Mesenchymal stem cell (in vitro differentiated cells and primary cell): ENCODE data around the gene PARP4.
"Not testable (repeated sequence)": the region's sequence is repeated elsewhere in the genome, so short reads cannot be mapped to it uniquely, and the experiment has no call there.

Experiments
- DNase-seq: peaks from one replicate; pipeline ENCODE4 v3.0.0-alpha.2; 2013
- H2AFZ ChIP-seq: one replicate; pipeline ENCODE4 v1.6.1; 2013; ENCODE audit warnings: low read depth, mild to moderate bottlenecking, control low read depth, inconsistent platforms, low read length, moderate library complexity
- H2AK5ac ChIP-seq: 2 replicates; pipeline ENCODE4 v1.6.1; 2013; ENCODE audit warnings: low read length, moderate library complexity, mild to moderate bottlenecking, inconsistent platforms; ENCODE audit not compliant: severe bottlenecking
- H2BK120ac ChIP-seq: one replicate; pipeline ENCODE4 v1.6.1; 2013; ENCODE audit warnings: low read depth, mild to moderate bottlenecking, inconsistent platforms, low read length, moderate library complexity
- H2BK12ac ChIP-seq, 2 experiments: one replicate each; pipeline ENCODE4 v1.6.1; 2013; ENCODE audit warnings: inconsistent platforms in 2 of 2, low read length in 2 of 2, mild to moderate bottlenecking in 2 of 2, moderate library complexity in 2 of 2, control low read depth in 1 of 2
- H2BK15ac ChIP-seq: one replicate; pipeline ENCODE4 v1.6.1; 2013; ENCODE audit warnings: mild to moderate bottlenecking, low read depth, inconsistent platforms; ENCODE audit not compliant: poor library complexity, severe bottlenecking
- H2BK5ac ChIP-seq: 2 replicates; pipeline ENCODE4 v1.6.1; 2013; ENCODE audit warnings: low read depth, mild to moderate bottlenecking, low read length, control low read depth, inconsistent platforms; ENCODE audit not compliant: poor library complexity, severe bottlenecking
- H3K14ac ChIP-seq, 2 experiments: one replicate each; pipeline ENCODE4 v1.6.1; 2013; ENCODE audit warnings: inconsistent platforms in 2 of 2, low read length in 2 of 2, control low read depth in 1 of 2, mild to moderate bottlenecking in 1 of 2, moderate library complexity in 1 of 2
- H3K18ac ChIP-seq, 2 experiments: one replicate each; pipeline ENCODE4 v1.6.1; 2013; ENCODE audit warnings: inconsistent platforms in 2 of 2, low read length in 2 of 2, control low read depth in 1 of 2, low read depth in 1 of 2, mild to moderate bottlenecking in 1 of 2
- H3K23ac ChIP-seq, 2 experiments: one replicate each; pipeline ENCODE4 v1.6.1; 2013; ENCODE audit warnings: inconsistent platforms in 2 of 2, low read length in 2 of 2, mild to moderate bottlenecking in 2 of 2, moderate library complexity in 2 of 2, control low read depth in 1 of 2
- H3K27ac ChIP-seq: 2 replicates; pipeline ENCODE4 v1.5.1; 2013; ENCODE audit warnings: mild to moderate bottlenecking, moderate library complexity, low read length, control low read depth, inconsistent platforms; ENCODE audit not compliant: poor library complexity, severe bottlenecking
- H3K27me3 ChIP-seq, 2 experiments: 2 replicates each; pipeline versions ENCODE4 v1.6.1 to v1.7.0; 2013; ENCODE audit warnings: low read length in 2 of 2, mild to moderate bottlenecking in 2 of 2, moderate library complexity in 2 of 2, control low read depth in 1 of 2, inconsistent platforms in 1 of 2; ENCODE audit not compliant: control insufficient read depth in 1 of 2, insufficient read depth in 1 of 2
- H3K36me3 ChIP-seq, 2 experiments: 2 replicates each; pipeline versions ENCODE4 v1.6.1 to v1.7.0; 2013; ENCODE audit warnings: low read length in 2 of 2, control low read depth in 1 of 2, inconsistent platforms in 1 of 2, low read depth in 1 of 2, mild to moderate bottlenecking in 1 of 2; ENCODE audit not compliant: insufficient read depth in 2 of 2, control insufficient read depth in 1 of 2
- H3K4ac ChIP-seq, 2 experiments: one replicate each; pipeline ENCODE4 v1.6.1; 2013; ENCODE audit warnings: inconsistent platforms in 2 of 2, low read length in 2 of 2, mild to moderate bottlenecking in 2 of 2, moderate library complexity in 2 of 2, control low read depth in 1 of 2, low read depth in 1 of 2
- H3K4me1 ChIP-seq: 2 replicates; pipeline ENCODE4 v1.6.1; 2013; ENCODE audit warnings: low read depth, low read length, control low read depth; ENCODE audit not compliant: control insufficient read depth, insufficient read depth
- H3K4me2 ChIP-seq: 2 replicates; pipeline ENCODE4 v1.6.1; 2013; ENCODE audit warnings: low read length, mild to moderate bottlenecking, inconsistent platforms; ENCODE audit not compliant: poor library complexity, severe bottlenecking
- H3K4me3 ChIP-seq, 2 experiments: 2 replicates each; pipeline versions ENCODE4 v1.5.1 to v1.7.0; 2013; ENCODE audit warnings: low read length in 2 of 2, mild to moderate bottlenecking in 2 of 2, control low read depth in 1 of 2, low read depth in 1 of 2; ENCODE audit not compliant: insufficient read depth in 1 of 2
- H3K79me1 ChIP-seq: replicated peaks from 2 replicates; pipeline ENCODE4 v1.6.1; 2013; ENCODE audit warnings: mild to moderate bottlenecking, control low read depth, low read length, inconsistent platforms; ENCODE audit not compliant: poor library complexity, severe bottlenecking
- H3K9ac ChIP-seq: 2 replicates; pipeline ENCODE4 v1.7.0; 2013; ENCODE audit warnings: mild to moderate bottlenecking, low read length, moderate library complexity
- H3K9me3 ChIP-seq: 2 replicates; pipeline ENCODE4 v1.7.0; 2013; ENCODE audit warnings: mild to moderate bottlenecking, low read length; ENCODE audit not compliant: control insufficient read depth
- H4K8ac ChIP-seq: one replicate; pipeline ENCODE4 v1.6.1; 2013; ENCODE audit warnings: inconsistent platforms, mild to moderate bottlenecking, low read length, moderate library complexity
- H4K91ac ChIP-seq: one replicate; pipeline ENCODE4 v1.6.1; 2013; ENCODE audit warnings: mild to moderate bottlenecking, low read length, inconsistent platforms
- WGBS: methylation state at CpG from one replicate; pipeline ENCODE4 v1.1.7; 2013; ENCODE audit warnings: mixed read lengths; 5-methylcytosine and 5-hydroxymethylcytosine counted together

Gene PARP4

DNA sequence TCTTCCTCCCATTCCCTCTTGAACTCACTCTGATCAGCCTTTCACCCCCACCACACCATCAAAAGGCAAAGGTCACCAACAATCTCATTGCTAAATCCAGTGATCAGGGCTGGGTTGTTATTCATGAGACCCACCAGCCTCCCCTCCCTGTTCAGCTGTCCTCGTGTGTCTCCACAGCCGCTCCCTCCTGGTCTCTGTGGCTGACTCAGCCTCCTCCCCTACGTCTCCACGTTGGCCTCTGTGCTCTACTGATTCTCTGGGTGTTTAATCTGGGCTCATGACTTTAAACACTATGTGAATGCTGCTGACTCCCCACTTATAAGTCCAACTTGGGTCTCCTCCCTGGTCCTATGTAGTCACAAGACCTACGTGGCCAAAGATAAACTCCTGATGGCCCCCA lies 38.9 kb downstream of the PARP4 start:
- H2BK15ac ChIP-seq: no peak overlapping the region
- no peak for DNase-seq
- no peak overlapping the region for H2AFZ ChIP-seq
- peaks cover 14% of the 10 kb centered on the region for H3K79me1 ChIP-seq
- no peak overlapping the region for H3K14ac ChIP-seq
- H3K4me1 ChIP-seq: no peaks in the 10 kb centered on the region
- H2BK120ac ChIP-seq: no peak overlapping the region
- no peak overlapping the region for H3K23ac ChIP-seq
- H3K18ac ChIP-seq: no peak overlapping the region
- H3K27me3 ChIP-seq: no peaks in the 10 kb centered on the region
- H3K4ac ChIP-seq: no peak overlapping the region
- no peak overlapping the region for H3K4me2 ChIP-seq
- 92% methylated on average over 5 of the region's 5 CpGs for WGBS
- H3K9ac ChIP-seq: no peak overlapping the region
- no peak overlapping the region for H4K8ac ChIP-seq
- H4K91ac ChIP-seq: no peak overlapping the region
- H3K4me3 ChIP-seq: no peak overlapping the region
- H3K36me3 ChIP-seq: peaks cover 51 to 92% of the 10 kb centered on the region in 2 experiments
- H3K27ac ChIP-seq: no peak overlapping the region
- H2BK12ac ChIP-seq: no peak overlapping the region
- no peak overlapping the region for H2BK5ac ChIP-seq
- no peaks in the 10 kb centered on the region for H3K9me3 ChIP-seq
- H2AK5ac ChIP-seq: no peak overlapping the region

DNA sequence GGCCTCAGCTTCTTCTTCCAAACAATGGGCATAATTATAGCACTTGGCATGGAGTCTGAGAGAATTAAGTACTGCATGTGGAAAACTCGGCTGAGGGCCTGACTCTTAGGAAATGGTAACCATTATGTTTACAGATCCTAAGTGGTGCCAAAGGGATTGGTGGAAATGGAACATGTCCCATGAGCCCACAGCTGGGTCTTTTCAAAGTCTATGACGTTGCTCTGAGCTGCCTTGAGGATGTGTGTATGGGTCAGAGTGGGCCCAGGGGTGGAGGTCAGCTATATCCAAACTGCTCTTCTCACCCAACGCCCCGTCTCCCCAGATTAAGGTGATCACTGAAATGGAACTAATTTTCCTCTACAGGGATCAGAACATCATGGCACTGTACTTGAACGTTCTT lies 40.4 kb downstream of the PARP4 start:
- H3K18ac ChIP-seq, DNase-seq, H3K9ac ChIP-seq, H3K4me2 ChIP-seq, H3K27ac ChIP-seq, H4K8ac ChIP-seq, H2AK5ac ChIP-seq, H3K4me3 ChIP-seq, H3K4ac ChIP-seq, H2BK120ac ChIP-seq, H2BK12ac ChIP-seq, H2BK15ac ChIP-seq, H3K23ac ChIP-seq, H4K91ac ChIP-seq, H2AFZ ChIP-seq, H3K9me3 ChIP-seq, H2BK5ac ChIP-seq, H3K4me1 ChIP-seq, H3K14ac ChIP-seq, H3K27me3 ChIP-seq: not testable (repeated sequence)
- Histone ChIP-seq H3K36me3 (peaks cover 60 to 91% of the 10 kb centered on the region in 2 experiments), H3K79me1 (peaks cover 13% of the 10 kb centered on the region)
- 87% methylated on average over 5 of the region's 5 CpGs for WGBS

DNA sequence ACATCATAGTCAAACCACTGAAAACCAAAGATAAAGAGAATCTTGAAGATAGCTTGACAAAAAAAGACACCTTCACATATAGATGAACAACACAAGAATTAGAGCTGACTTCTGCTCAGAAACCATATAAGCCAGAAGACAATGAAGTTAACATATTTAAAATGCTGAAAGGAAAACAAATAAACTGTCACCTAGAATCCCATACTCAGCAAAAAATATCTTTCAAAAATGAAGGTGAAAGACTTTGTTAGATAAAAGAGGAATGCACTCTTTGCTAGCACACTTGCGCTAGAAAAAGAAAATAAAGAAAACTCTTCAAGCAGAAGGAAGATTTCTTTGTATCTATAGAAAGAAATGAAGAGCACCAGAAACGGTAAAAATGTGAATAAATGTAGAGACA lies 49.5 kb downstream of the PARP4 start:
- Histone ChIP-seq H2AK5ac (no peak overlapping the region), H3K4me3 (no peak overlapping the region), H3K4me2 (no peak overlapping the region), H2BK12ac (no peak overlapping the region), H4K91ac (no peak overlapping the region), H3K36me3 (peaks cover 29 to 61% of the 10 kb centered on the region in 2 experiments), H3K14ac (no peak overlapping the region), H3K4me1 (no peaks in the 10 kb centered on the region), H2BK5ac (no peak overlapping the region), H3K79me1 (peaks cover 12% of the 10 kb centered on the region), H3K9me3 (no peaks in the 10 kb centered on the region), H3K27me3 (no peaks in the 10 kb centered on the region), H3K9ac (no peak overlapping the region), H2BK15ac (no peak overlapping the region), H2BK120ac (no peak overlapping the region), H3K4ac (no peak overlapping the region), H3K18ac (no peak overlapping the region), H3K27ac (no peak overlapping the region), H2AFZ (no peak overlapping the region), H4K8ac (no peak overlapping the region), H3K23ac (no peak overlapping the region)
- no CpG with 5 or more reads among the region's 2 CpGs for WGBS
- DNase-seq: no peak

DNA sequence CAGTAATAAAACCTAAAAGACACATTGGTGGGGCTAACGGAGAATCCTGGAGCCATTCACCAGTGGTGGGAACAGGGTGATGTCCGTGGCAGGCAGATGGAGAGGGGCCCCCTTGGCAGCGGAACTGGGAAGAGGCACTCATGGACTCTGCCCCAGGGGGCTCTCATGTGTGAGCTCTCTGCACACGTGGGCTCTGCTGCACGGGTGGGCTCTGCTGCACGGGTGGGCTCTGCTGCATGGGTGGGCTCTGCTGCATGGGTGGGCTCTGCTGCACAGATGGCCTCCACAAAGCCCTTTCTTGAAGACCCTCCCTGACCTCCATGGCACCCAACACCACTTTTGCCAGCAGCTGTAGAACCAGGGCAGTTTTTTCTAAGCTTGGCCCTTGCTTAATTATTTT lies 52.3 kb downstream of the PARP4 start:
- no peak overlapping the region for H2BK5ac ChIP-seq
- H4K8ac ChIP-seq: no peak overlapping the region
- no peak overlapping the region for H3K4ac ChIP-seq
- no peak for DNase-seq
- no peaks in the 10 kb centered on the region for H3K4me1 ChIP-seq
- no peak overlapping the region for H3K4me2 ChIP-seq
- no peak overlapping the region for H3K27ac ChIP-seq
- no peaks in the 10 kb centered on the region for H3K9me3 ChIP-seq
- H3K36me3 ChIP-seq: peaks cover 27 to 61% of the 10 kb centered on the region in 2 experiments
- no peak overlapping the region for H3K23ac ChIP-seq
- no peak overlapping the region for H2BK12ac ChIP-seq
- WGBS: 78% methylated on average over 6 of the region's 6 CpGs
- no peak overlapping the region for H3K14ac ChIP-seq
- peaks cover 12% of the 10 kb centered on the region for H3K79me1 ChIP-seq
- H2AK5ac ChIP-seq: no peak overlapping the region
- H3K4me3 ChIP-seq: no peak overlapping the region
- H4K91ac ChIP-seq: no peak overlapping the region
- H2BK15ac ChIP-seq: no peak overlapping the region
- H2AFZ ChIP-seq: no peak overlapping the region
- no peaks in the 10 kb centered on the region for H3K27me3 ChIP-seq
- no peak overlapping the region for H3K18ac ChIP-seq
- no peak overlapping the region for H2BK120ac ChIP-seq
- peak overlapping the region; percentile 50 for H3K9ac ChIP-seq
